ENCODE results near the gene FBN2.

GRCh38 chr5:128335339-128335738 lies 202.7 kb downstream of the FBN2 start:
- TF ChIP-seq POLR2A (IDR thresholded peaks at IDR 0.05) (no peak), CTCF (IDR thresholded peaks at IDR 0.05) (no peak)

Measured in Peyer's patch (tissue), 4 donors.